Fibroblast of skin of right biceps (primary cell): ENCODE data around the gene PLXDC2.

Experiments
- DNase-seq: peaks from one replicate; pipeline ENCODE4 v3.0.0-alpha.2; 2013

The PLXDC2 gene

DNA sequence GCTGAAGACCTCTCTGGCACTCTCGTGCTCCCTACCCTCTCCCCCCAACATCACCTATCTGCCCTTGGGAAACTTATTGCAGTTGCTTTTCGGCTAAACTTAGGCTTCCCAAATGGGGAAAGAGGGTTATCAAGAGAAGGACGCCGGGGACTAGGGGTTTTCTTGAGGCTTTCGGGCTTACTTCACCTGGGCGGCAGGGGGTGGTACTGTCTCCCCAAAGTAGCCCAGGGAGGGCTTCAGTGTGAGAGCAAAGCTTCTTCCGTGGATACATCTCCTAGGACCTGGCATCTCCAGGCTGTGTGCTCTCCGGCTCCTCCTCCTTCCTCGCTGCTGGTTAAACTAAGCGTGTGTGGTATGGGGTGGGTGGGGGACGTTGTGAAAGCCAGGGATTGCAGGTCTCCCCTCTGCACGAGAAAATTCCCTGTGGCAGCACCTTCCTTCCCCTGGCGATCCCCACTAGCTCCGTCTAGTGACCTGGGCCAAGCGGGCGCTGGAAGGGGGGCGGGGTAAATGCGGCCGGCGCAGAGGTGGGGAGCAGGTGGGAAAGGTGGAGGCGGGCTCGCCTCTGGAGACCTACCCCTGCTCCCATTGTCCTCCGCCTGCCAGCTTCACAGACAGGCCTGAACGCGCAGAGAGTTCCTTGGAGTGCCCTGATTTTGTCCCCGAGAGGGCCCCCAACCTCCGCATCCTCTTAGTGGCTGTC is 1.1 kb downstream of the PLXDC2 start:
- no peak for DNase-seq

DNA sequence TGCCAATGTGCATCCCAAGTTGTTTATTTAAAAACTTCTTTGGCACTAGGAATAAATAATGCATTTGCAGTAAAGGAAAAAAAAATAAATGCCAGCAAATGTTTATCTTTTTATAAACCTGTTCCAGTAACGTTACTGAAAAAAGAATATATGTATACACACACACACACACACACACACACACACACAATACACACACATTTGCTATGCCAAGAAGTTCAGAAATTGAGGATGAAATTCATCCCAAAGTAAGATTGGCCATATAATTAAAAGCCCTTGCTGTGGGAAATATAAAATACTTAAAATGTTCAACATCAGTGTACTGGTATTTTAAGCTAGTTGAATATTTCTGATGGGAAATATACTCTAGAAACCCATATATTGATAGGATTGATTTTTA is 2.6 kb downstream of the PLXDC2 start:
- DNase-seq = no peak

DNA sequence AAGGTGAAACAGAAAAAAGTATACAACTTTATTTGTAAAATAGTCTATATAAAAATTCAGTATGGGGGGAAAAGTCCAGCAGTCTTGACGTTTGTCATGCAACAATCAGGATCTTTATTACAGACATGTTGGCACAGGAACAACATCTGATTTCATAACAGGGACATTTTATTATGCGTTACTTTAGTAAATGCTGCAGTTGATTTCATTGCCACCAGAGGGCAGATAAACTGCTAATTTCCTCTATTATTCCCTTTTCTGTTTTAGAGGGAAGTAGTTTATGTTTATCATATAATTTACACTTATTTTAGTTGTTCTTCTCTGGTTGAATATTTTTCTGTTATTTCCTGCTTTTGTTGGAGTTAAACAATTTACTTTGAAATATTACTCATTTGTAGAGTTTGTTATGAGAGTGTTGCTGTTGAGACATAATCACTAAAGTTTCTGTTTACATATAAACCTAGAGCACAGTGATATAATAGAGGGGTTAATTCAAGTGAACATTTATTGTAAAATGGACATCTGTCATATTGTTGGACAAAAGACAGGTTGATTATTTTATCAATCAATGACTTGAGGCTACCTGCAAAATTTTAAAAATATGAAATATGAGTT is 3.3 kb downstream of the PLXDC2 start:
- DNase-seq = peak; percentile 55

DNA sequence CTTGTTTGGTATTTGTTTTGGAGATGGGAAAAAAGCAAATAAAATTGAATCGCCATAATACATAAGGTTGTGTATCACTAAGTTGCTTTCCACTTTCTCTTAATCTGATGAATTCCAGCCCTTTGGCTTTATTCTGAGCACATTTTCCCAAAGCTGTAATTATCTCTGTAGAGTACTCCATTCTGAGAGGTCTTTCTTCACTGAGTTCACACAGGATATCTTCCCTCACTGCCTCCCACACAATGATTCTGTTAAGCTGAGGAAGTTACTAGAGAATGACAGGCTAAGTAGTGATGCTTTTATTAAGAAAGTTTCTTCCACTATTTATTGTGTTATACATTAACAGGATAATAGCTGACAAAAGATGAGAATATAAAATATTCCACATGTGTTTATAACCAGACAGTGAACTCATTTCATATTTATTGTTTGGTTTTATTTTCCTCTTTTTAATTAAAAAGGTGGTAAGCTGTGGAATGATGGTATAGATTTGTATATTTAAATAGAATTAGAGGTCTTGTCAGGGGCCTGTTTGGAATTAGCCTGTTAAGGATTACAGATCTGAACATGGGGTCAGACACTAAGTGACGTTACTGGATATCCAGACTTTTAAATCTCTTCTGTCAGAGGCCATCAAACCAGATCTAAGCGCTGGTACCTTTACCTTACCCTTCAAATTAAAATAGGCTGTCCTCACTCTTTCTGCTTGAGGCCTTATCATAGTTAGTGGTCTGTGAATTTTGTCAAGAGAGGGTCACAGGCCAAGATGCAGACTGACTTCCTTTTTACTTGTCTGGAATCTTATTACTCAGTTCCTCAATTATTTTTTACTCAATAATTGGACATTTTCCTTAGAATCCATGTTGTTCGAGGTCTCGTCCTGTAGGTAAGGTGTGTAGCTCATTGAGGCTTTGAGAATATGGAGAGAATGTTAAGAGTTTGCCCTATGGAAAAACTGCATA is 8.4 kb downstream of the PLXDC2 start:
- no peak for DNase-seq

DNA sequence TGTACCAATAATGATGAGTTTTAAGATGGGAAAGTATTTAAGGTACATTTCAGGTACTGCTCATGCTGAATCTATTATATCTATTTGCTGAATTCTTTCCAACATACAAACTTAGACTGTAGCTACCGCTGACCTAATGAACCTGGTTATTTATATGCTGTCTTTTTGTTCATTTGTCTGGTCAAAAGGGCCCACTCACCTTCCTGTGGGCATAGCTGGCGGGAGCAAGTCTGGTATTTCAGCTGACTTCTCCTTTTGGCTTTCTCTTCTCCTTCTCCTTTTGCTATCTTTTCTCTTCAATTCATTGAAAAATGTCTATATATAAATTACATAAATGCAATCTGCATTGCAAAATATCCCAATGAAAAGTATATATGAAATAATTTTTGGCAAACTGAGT is 9.5 kb downstream of the PLXDC2 start:
- DNase-seq = no peak

DNA sequence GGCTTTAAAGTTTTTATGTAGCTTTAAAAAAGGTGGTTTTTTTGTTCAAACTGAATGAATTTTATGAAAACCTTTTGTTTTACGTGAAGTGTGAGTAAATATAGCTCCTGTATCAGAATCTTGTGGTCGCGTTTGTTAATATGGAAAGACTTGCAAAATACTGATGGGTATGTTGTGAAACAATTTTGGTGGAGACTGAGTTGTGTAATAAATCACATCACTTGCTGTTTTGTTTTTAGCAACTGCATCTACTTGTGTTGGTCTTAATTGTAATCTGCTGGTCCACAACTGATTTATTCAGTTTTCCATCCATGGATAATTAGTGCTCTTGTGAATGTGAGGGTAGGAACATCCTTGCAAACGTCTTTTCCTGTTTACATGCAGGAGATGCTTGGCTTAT is 10.5 kb downstream of the PLXDC2 start:
- peak; percentile 19 for DNase-seq

DNA sequence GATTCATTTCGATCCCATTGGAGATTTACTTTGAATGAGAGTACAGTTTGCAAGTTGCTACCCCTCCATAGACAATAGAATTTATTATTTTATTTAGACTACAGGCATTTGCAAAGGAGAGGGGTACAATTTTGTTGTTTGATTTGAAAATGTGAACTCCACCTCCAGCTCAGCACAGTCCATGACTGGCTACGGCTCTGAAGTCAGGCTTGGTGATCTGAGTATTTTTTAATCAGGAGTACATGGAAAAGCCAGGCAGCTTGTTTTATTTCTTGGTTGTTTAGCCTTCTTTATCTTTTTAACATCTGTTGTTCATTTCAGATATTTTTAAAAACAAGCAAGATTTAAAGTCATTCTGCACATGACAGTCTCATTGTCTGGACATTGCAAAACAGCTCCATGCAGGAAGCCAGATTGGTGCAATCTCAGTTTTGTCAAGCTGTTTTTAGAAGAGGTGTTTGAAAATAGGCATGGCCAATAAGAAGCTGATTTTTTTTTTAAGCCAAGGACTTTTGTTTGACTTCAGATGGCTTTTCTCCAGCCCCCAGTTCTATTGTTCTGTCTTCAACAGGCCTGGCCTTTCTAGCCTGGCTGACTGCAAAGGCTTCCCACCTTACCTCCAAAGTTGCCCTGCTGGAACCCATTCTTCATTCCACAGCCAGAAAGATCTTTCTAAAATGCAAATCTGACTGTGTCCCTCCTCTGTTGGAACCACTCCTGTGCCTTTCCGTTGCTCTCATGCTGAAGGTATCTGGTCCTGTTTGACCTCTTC is 12.2 kb downstream of the PLXDC2 start:
- no peak for DNase-seq

DNA sequence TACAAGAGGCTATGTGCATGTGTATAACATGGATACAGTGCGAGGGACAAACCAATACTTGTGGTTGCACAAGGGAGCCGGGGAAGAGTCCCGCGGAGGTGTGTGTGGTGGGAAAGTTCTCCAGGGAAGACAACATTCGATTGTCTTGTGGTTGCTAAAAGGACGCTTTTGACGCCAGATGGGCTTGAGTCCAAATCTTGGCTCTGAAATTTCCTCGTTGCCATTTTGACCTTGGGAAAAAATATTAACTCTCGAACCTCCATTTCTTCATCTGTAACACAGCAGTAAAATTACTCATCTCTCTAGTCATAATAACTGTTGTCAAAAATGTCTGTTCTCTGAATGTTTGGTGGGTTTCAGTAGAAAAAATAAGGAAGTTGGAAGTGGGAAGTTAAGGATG is 16.5 kb downstream of the PLXDC2 start:
- DNase-seq = no peak

DNA sequence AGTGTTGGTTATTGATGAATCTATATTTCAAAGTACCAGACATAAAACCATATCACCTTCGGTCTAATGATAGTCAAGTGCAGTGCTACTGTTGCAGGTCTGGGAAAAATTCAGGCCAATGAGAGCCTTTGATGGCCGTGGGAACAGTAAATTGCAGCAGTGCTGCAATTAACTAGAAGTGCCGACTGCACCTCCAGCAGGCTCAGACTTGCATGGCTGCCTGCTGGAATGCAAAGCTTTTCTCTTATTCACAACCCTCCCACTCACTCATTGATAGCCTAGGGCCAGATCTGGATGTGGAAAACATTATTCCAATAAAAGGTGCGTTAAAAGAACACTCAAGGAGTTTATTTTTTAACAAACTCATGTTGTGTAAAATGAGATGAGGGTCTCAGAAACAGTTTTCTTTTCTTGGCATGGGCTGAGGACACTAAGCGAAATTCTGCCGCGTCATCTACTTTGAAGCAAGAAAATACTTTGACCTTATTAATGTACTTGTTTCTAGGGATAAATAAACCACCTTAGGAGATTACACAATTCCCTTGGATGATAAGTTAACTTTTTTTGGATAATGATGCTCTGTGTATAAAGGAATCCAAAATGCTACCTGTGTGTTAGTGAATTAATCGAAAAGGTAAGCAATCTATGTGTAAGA is 17.1 kb downstream of the PLXDC2 start:
- no peak for DNase-seq

DNA sequence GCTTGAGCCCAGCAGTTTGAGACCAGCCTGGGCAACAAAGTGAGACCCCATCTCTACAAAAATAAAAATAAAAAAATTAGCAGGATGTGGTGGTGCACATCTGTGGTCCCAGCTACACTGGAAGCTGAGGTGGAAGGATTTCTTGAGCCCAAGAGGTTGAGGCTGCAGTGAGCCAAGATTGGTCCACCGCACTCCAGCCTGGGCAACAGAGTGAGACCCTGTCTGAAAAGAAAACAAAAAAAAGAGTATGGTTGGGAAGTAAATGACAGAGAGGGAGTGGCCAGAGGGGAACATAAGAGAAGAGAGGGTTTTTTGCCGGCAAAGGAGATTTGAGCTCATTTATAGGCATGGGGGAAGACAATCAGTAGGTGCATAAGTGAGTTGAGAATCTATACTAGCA is 19.7 kb downstream of the PLXDC2 start:
- no peak for DNase-seq

DNA sequence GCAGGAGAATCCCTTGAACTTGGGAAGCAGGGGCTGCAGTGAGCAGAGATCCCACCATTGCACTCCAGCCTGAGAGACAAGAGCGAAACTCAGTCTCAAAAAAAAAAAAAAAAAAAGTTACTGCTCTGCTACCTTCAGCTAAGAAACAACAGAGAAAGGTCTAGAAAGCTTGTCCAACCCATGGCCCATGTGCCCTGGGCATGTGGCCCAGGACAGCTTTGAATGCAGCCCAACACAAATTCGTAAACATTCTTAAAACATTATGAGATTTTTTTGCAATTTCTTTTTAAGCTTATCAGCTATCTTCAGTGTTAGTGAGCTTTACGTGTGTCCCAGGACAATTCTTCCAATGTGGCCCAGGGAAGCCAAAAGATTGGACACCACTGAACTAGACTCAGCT is 22.9 kb downstream of the PLXDC2 start:
- no peak for DNase-seq

DNA sequence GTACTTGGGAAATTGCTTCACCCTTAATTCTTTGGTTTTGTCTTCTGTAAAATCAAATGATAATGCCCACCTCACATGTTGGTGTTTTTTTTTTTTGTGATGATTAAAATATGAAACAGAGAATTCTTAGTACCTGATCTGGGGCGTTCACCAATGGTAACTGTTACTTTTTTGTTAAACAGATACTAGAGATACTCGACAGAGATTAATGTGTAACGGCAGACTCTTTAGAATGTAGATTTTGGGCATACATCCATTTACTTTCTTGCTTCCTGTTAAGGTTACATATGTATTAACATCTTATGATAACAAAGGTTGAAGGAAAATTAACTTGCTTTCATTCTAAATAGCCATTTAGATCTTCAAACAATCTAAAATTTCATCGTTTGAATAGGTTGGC is 23.3 kb downstream of the PLXDC2 start:
- DNase-seq = no peak

DNA sequence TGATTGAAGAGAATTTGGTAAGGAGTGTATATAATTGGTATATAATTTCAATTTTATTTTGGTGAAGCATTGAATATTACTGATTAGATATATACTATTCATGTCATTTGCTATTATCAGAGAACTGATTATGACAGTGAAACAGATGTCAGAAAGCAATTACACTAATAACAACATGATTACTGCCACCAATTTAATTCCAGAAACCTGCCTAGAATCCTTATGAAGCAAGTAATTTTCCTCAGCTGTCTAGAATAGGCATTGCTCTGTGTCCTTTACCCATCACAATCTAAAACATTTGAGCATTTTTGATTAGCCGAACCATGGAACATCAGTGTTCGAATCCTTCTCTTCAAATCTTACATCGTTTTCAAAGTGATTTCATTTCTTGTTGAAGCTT is 24.5 kb downstream of the PLXDC2 start:
- DNase-seq = no peak

DNA sequence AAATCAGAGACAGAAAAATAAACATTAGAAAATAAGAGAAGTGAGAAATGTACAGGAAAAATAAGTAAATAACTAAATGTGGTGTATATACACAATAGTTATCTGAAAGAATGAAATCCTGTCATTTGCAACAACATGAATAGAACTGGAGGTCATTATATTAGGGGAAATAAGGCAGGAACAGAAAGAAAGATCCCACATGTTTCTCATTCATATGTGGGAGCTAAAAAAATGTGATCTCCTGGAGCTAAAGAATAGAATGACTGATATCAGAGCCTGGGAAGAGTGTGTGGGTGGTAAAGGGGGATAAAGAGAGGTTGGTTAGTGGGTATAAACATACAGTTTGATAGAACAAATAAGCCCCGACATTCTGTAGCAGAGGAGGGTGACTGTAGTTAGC is 27.3 kb downstream of the PLXDC2 start:
- peak; percentile 67 for DNase-seq

DNA sequence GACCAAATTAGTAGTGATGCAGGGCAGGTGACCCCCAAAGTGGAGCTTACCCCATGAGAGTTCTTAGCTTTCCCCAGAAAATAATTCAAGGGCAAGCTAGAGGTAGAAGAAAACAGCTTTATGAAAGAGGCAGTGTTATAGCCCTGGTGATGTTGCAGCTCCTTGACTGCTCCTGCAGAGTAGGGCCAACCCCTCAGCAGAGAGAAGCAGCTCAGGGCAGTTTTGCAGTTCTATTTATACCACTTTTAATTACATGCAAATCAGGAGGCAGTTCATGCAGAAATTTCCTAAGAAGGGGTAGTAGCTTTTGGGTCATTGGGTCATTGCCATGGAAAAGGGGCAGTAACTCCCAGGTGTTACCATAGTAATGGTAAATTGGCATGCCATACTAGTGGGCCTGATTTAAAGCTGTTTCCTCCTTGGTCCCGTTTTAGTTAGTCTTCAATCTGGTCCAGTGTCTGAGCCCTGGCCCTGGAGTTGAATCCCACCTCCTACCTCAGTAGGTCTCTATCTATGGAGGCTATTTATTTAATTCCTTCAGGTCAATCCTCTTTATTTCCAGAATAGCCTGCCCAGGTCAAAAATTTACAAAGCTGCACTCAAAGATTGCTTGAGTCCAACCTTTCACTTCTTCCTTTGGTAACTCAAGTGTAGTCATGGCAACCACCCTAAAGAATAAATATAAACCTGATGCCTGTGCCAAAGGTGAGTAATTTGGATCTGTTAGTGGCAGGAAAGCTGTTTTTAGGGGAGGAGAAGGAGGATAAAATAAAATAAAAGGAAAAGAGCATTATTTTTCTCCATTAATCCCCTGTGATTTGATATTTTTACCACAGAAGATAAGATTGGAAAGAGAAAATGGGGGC is 29.5 kb downstream of the PLXDC2 start:
- peak; percentile 9 for DNase-seq

DNA sequence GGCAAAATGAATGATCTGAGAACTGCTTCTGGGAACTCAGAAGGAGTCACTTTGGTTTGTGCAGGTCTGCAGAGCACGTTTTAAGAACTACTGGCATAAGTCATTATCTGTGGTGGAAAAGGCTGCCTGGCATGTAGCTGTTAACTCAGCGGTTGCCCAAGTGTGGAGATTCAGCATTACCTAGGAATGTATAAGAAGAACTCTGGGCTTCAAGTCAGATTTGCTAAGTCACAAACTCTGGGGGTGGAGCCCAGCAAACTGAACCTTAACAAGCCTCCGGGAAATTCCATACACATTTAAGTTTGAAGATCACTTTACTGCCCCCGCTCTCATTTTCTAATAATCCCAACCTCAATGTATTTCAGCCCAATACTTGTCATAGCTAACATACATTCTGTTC is 31.1 kb downstream of the PLXDC2 start:
- DNase-seq = peak; percentile 85

DNA sequence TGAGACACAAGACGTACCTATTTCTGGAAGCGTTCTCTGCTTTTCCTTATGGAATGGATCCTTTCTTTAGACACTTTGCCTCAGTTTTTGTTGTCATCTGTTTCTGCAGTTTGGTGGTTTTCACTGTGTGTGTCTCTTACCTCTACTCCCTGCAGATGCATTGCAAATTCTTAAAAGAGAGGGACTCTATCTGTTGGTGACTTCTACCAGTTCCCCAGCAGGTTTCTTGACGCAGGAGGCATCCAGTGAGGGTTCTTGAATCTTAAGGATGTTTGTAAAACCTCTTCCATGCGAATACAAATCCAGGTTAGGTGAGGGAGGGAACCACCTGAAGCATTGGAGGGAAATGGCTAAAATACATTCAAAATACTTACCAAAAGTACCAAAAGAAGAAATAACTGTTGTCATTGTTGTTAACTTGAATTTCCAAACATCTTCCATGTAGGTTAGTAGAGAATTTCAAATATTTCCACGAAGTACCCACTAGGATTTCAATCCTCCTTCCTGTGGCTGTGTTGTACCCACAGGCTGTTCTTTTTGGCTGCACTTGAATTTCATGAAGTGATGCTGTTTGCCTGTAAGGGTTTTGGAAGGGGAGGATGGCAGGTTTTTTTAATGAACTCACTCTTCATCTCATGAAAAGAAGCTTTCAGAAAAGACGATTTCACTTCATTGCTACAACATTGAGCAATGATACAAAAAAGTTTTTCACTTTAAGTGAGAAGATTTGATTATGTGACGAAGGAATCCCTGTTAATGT is 32.2 kb downstream of the PLXDC2 start:
- no peak for DNase-seq

DNA sequence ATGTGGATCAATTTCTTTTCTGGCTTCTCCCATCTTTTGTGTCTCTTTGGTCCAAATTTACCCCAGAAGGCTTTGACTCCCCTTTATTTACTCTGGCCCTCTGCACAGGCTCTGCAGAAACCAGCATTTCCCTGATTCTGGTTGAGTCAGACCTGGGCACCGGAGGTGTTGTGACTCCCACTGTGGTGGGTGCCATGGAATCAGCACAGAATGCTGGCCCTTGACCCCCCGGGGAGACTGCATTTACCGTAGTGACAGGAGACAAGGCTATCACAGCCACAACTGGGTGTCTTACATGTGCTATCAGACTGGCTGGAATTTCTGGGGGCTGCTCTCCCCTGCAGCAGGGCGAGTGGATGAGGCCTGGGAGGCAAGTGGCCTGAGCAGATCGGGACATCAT is 37.6 kb downstream of the PLXDC2 start:
- no peak for DNase-seq

DNA sequence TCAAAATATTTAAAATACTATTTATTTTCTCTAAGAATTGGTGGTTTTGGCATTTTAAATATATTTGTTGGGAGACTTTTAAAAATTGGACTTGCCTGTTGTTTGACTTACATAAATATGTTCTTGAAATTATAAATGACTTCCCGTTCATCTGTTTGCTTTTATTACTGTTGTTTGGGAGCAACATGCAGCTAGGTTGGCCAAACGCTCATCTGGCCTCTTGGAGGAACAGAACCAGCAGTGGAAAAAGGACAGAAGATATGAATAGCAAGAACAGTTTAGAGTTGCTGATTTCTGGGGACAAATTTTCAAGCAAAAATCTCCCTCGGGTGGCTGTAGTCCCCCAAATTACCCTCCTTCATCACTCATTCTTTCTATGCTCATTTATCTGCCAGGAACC is 41.6 kb downstream of the PLXDC2 start:
- DNase-seq = no peak

DNA sequence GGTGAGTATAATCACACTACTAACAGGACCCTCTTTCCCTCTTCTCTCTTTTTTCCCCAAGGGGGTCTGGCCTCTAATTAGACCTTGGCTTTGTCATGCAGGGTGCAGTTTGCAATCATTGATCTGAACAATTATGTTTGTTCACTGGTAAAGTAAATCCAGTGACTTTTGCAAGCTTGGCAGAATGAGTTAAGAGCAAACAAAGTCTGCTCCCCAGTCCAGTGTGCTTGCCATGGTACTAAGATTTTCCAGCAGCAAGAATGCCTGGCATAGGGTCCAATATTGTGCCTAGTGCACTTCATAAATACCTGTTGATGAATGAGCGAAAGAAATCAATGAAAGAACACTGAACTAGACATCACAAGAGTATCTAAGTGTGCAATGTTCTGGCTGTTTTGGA is 43.9 kb downstream of the PLXDC2 start:
- no peak for DNase-seq
